Kasumi-1 (cell line): ENCODE measurements around the gene RALGDS.
A peak's percentile ranks its signal among the peaks of the same experiment; 100 is the strongest.

ENCODE experiments used
- DNase-seq, 2 experiments: peaks; one replicate each; lab custom pipeline; 2025; lab: John Stamatoyannopoulos, UW

Gene RALGDS

GRCh38 chr9:133051281-133051900, 69.6 kb downstream of the RALGDS start:
- DNase-seq: no peak

DNA sequence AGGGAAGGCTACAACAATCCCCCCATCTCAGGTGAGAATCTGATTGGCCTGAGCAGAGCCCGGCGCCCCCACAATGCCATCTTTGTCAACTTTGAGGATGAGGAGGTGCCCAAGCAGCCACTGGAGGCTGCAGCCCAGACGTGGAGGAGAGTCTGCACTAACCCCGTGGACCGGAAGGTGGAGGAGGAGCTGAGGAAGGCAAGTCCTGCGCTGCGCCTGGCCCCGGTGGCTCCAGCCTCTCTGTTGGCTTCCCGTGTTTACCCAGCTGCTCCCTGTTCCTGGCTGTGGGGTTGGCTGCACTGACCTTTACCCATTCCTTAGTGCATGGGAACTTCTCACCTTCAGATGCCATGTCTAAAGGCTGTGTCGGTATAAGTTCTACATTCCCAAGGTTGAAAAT, 70.3 kb downstream of the RALGDS start:
- DNase-seq: no peak

GRCh38 chr9:133050142-133050541, 70.9 kb downstream of the RALGDS start:
- DNase-seq: no peak

DNA sequence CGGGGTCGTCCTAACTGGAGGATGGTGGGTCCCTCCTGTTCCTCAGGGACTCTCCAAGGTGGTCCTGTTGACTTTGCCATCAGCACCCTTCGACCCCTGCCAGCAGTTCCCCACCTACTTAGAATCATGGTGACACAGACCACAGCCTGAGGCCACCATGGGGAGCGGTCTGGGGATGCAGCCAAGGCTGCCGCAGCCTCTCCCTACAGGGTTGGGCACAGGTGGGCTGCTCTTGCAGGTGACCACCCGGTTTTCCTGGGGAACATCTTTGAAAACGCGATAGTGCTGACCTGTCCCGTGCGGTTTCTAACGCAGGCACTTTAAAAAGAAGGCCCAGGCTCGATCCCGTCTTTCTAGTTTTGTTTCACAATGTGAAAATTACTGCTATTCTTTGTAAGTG, 72.0 kb downstream of the RALGDS start:
- DNase-seq: no peak

DNA sequence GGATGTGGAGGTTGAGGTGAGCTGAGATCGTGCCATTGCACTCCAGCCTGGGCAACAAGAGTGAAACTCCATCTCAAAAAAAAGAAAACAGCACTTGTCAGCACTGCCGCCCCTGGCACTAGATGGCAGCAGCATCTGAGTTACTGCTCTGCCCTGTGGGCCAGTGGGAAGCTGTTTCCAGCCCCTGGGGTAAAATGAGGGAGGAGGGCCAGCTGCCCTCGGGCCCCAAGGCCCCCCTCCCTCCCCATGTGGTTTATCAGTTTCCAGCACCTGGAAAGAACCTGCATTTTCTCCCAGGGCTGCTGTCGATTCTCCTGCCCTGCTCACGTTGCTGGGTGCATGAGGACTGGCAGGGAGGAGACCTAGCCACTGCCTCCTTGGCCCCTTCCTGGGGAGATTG, 72.4 kb downstream of the RALGDS start:
- peak; percentile 28 to 47 for DNase-seq
